ENCODE results near the gene PTPRD. TPM values are rescaled to one million over a fixed set of nuclear protein-coding genes. Genes with fewer than 3 reads are reported as not detected.

Gene PTPRD
- total RNA-seq, 1 experiment from 2014 or later, result 32.5 TPM

GRCh38 chr9:8611153-8611552 is 2001.6 kb downstream of the PTPRD start:
- Mint-ChIP-seq H3K36me3 (ENCODE audit: insufficient read depth in 1 of 3, low read depth in 3 of 3) (no peaks in the 10 kb centered on the region), H3K27ac (no peak overlapping the region), H3K4me3 (no peak overlapping the region), H3K9me3 (no peaks in the 10 kb centered on the region), H3K4me1 (peaks cover 27 to 36% of the 10 kb centered on the region in 2 experiments), H3K27me3 (ENCODE audit: low read depth) (no peaks in the 10 kb centered on the region)
- Histone ChIP-seq H2AK5ac (ENCODE audit: insufficient read length, low read length) (no peak overlapping the region), H3T11ph (ENCODE audit: low read length) (no peak overlapping the region), H4K20me1 (ENCODE audit: control insufficient read depth, insufficient read depth, insufficient read length) (no peaks in the 10 kb centered on the region), H4K8ac (replicated peaks; ENCODE audit: insufficient read length, low read depth, low read length) (no peak overlapping the region), H2BK12ac (ENCODE audit: insufficient read length, low read depth, low read length) (no peak overlapping the region), H3K23me2 (ENCODE audit: insufficient read length, low read depth, low read length, poor library complexity, severe bottlenecking) (no peaks in the 10 kb centered on the region), H3K27me3 (ENCODE audit: insufficient read depth, low read length) (no peaks in the 10 kb centered on the region), H3K4me2 (ENCODE audit: insufficient read depth, insufficient read length, low read length) (no peak overlapping the region), H3K14ac (ENCODE audit: insufficient read depth, low read length) (no peak overlapping the region), H4K5ac (ENCODE audit: insufficient read length, low read depth, low read length) (no peak overlapping the region), H3K23ac (ENCODE audit: insufficient read length, low read depth, low read length) (no peak overlapping the region), H3K56ac (ENCODE audit: insufficient read length, low read depth, low read length) (no peak overlapping the region), H3K4me1 (ENCODE audit: insufficient read depth, low read length) (no peaks in the 10 kb centered on the region; the same call in 1 of the 2 replicates), H2BK120ac (ENCODE audit: low read depth, low read length, poor library complexity, severe bottlenecking) (no peak overlapping the region), H3K4ac (ENCODE audit: low read depth, low read length) (no peak overlapping the region), H2BK5ac (ENCODE audit: insufficient read length, low read length) (no peak overlapping the region), H4K91ac (ENCODE audit: insufficient read length, low read depth, low read length) (no peak overlapping the region), H3K18ac (ENCODE audit: insufficient read length, low read depth, low read length) (no peak overlapping the region), H3K27ac (ENCODE audit: insufficient read length, low read depth, low read length) (no peak overlapping the region), H2BK20ac (ENCODE audit: low read depth, low read length, poor library complexity, severe bottlenecking) (no peak overlapping the region), H3K79me1 (ENCODE audit: insufficient read depth, low read depth, low read length, poor library complexity, severe bottlenecking) (no peaks in the 10 kb centered on the region), H3K9me3 (ENCODE audit: control insufficient read depth, low read depth, low read length) (no peaks in the 10 kb centered on the region), H3K79me2 (ENCODE audit: insufficient read depth, low read length) (no peaks in the 10 kb centered on the region), H2AFZ (ENCODE audit: low read length) (no peak overlapping the region), H3K9ac (ENCODE audit: extremely low read depth, insufficient read length, low read length) (no peak overlapping the region), H2BK15ac (ENCODE audit: low read depth, low read length) (no peak overlapping the region)
- no peak for TF ChIP-seq CTCF (conservative IDR thresholded peaks at IDR 0.05)
- no peak for DNase-seq
- WGBS (ENCODE audit: extremely low coverage, insufficient read length, low lambda C conversion rate), result no CpG with 5 or more reads among the region's 3 CpGs

All from H9 (cell line).